Activated T-cell treated with anti-CD3 and anti-CD28 coated beads, Interleukin-2, amount 50 U/mL, for 72 hours (primary cell): Measurements from ENCODE around the gene GLI3. TPM values are rescaled to one million over a fixed set of nuclear protein-coding genes. Genes with fewer than 3 reads are reported as not detected.

Experiments used
- ATAC-seq, 2 donors: fragments of 150-1000 bp; cut with Tn5 transposase; replicated peaks in 1 of 2; 2 replicates each; pipeline ENCODE4 v1.10.0; 2021; ENCODE audit warnings: moderate library complexity in 2 of 2, mild to moderate bottlenecking in 1 of 2
- DNase-seq, 2 donors: peaks; one replicate each; pipeline ENCODE4 v3.0.0; 2021 to 2022; ENCODE audit warnings: mixed read lengths in 1 of 2
- H3K27ac Mint-ChIP-seq: one replicate; pipeline ENCODE4 v1.8.0; 2022; ENCODE audit warnings: mild to moderate bottlenecking, moderate library complexity, mixed read lengths
- H3K27me3 Mint-ChIP-seq: one replicate; pipeline ENCODE4 v1.8.0; 2022; ENCODE audit warnings: low read depth, mixed read lengths
- H3K36me3 Mint-ChIP-seq, 2 donors: one replicate each; pipeline ENCODE4 v1.8.0; 2022; ENCODE audit warnings: mixed read lengths in 2 of 2, mild to moderate bottlenecking in 1 of 2; ENCODE audit not compliant: insufficient read depth in 2 of 2
- H3K4me1 Mint-ChIP-seq: one replicate; pipeline ENCODE4 v1.8.0; 2022; ENCODE audit warnings: low read depth, mixed read lengths
- H3K4me3 Mint-ChIP-seq, 2 donors: one replicate each; pipeline ENCODE4 v1.8.0; 2022; ENCODE audit warnings: mild to moderate bottlenecking in 2 of 2, mixed read lengths in 2 of 2, moderate library complexity in 2 of 2
- H3K9me3 Mint-ChIP-seq, 2 donors: one replicate each; pipeline ENCODE4 v1.8.0; 2022; ENCODE audit warnings: mixed read lengths in 2 of 2
- total RNA-seq, 2 donors: library from RNA; stranded (reverse); gene quantifications; one replicate each; pipeline ENCODE4 v1.2.3, GENCODE V29; 2022

GLI3 gene
- total RNA-seq, 2 donors from 2014 or later, result 0.29 to 0.51 TPM

DNA sequence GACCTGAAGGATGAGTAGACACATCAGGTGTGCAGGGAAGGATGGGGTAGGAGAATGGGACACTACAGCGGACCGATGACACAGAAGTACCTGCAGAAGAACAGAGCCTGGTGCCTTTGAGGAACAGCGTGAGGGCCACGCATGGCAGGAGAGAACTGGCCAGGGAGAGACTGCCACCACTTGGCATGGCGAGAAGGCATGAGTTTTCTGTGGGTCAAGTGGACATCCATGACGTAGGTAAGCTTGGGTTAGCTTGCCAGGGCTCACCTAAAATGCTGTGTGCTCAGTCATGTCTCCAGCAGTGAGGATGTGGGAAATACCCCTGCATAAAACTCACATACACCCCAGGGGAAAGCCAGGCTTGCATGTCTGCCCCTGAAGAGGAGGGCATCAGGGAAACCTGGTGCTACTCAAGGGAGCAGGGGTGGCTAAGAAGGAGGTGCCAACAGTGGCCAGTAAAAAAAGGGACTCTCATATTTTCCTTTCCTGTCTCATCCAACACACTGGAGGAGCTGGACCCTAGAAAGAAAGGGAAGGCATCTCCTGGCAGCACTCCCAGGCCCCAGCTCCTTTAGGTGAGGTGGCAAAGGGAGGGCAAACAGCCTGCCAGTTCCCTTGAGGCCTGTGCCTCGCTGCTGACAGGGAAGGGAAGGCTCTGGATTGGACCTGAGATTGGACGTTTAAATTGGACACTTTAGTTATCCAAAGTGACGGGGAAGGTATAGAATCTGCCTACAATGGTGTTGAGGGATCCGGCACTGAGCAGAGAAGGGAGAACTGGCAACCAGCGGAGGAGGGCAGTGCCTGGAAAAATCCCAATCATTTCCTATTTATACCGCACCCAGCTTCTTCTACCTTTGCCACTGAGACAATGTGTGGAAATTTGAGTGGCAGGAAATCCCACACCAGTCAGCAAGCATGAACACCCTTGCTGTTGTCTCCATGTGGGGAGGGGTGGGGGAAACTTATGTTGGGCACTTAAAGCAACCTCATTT is 255.7 kb downstream of the GLI3 start:
- Mint-ChIP-seq H3K27me3 (peaks cover 23% of the 10 kb centered on the region), H3K27ac (no peak overlapping the region), H3K4me3 (no peak overlapping the region), H3K36me3 (no peaks in the 10 kb centered on the region), H3K9me3 (no peaks in the 10 kb centered on the region), H3K4me1 (no peaks in the 10 kb centered on the region)
- DNase-seq (no peak), ATAC-seq (no peak)

DNA sequence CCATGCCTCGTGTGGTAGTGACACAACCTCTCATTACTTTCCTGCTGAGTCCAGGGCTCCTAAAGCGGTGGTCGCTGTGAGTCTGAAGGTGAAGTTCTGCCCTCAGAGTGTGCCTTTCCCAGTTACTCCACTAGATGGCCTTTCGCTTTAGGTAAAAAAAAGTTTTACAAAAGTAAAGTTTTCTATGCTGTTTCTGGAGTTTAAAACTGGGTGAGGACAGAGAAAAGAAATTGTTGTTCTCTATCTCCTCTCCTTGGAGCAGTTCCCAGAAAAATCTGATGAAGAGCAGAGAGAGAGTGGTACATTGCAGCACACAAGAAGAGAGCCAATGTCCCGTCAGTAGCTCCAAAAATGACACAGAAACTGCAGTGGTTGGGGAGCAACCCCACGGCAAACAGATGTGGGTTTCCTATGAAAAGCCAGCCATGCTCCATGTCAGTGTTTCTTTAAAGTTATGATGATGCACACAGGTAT is 257.1 kb downstream of the GLI3 start:
- no peaks in the 10 kb centered on the region for H3K4me1 Mint-ChIP-seq
- peaks cover 19% of the 10 kb centered on the region for H3K27me3 Mint-ChIP-seq
- H3K4me3 Mint-ChIP-seq, result no peak overlapping the region
- H3K36me3 Mint-ChIP-seq, result no peaks in the 10 kb centered on the region
- no peak for ATAC-seq
- H3K9me3 Mint-ChIP-seq, result no peaks in the 10 kb centered on the region
- no peak overlapping the region for H3K27ac Mint-ChIP-seq
- peak; percentile 4 for DNase-seq

DNA sequence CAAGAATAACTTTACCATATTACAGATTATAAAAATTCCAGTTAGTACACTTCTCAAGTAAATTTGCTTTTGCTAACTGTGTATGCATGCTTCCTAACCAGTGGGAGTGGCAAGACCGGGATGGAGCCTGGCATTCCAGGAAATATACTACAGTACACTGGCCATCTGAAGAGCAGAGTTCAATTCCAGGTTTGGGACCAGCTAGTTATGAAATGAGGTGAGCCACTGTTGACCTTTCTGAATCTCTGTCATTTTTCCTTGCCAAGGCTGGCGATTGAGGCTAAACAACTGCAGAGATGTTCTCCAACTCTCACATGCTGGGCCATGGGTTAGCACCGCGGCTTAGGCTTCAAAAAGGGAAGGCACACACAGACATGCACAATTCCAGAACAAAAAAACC is 258.2 kb downstream of the GLI3 start:
- no peak for DNase-seq
- H3K4me1 Mint-ChIP-seq, result no peaks in the 10 kb centered on the region
- H3K27ac Mint-ChIP-seq, result no peak overlapping the region
- peaks cover 15% of the 10 kb centered on the region for H3K27me3 Mint-ChIP-seq
- H3K9me3 Mint-ChIP-seq, result no peaks in the 10 kb centered on the region
- no peaks in the 10 kb centered on the region for H3K36me3 Mint-ChIP-seq
- no peak overlapping the region for H3K4me3 Mint-ChIP-seq
- ATAC-seq, result no peak

DNA sequence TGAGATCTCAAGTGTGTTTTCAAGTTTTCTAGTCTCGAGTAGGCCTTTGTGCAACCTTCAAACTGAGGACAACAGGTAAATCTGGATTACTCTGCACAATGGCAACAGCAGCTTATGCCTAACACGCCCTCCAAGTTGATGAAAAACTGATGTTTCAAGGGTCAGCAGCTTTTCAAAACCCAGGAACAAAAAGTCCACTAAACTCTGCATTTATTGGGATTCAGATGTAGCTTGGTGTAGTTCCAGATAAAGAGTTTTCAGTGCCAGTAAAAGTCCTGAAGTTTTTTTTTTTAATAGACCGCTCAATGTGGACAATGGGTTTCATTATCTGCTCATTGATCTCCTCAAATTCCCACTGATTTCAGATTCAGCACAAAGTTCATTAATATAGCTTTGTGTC is 259.3 kb downstream of the GLI3 start:
- peaks cover 15% of the 10 kb centered on the region for H3K27me3 Mint-ChIP-seq
- ATAC-seq (no peak), DNase-seq (no peak)
- H3K4me1 Mint-ChIP-seq, result no peaks in the 10 kb centered on the region
- H3K36me3 Mint-ChIP-seq, result no peaks in the 10 kb centered on the region
- no peak overlapping the region for H3K27ac Mint-ChIP-seq
- no peak overlapping the region for H3K4me3 Mint-ChIP-seq
- no peaks in the 10 kb centered on the region for H3K9me3 Mint-ChIP-seq

DNA sequence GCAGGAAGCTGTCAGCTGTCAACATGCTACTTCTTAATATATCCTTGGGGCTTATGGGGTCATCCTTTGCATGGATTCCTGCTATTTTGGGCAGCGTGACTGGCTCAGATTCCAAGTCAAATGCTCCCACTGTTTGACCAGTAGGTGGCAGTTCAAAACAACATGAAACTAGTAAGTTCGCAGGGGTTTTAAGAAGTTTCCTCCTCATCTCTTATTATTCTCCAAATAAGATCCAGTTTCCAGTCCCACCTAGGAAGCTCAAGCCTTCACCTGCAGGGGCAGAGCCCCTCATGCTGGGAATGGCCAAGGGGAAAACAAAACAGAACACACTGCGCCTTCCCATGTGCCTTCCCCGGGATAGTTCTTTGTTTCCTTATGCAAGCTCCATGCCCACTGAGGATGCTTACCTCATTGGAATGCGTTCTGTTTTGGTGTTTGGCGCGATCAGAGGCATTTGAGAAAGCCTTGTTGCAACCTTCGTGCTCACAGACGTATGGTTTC is 259.8 kb downstream of the GLI3 start:
- H3K36me3 Mint-ChIP-seq, result no peaks in the 10 kb centered on the region
- ATAC-seq, result no peak
- no peaks in the 10 kb centered on the region for H3K4me1 Mint-ChIP-seq
- no peak overlapping the region for H3K4me3 Mint-ChIP-seq
- H3K9me3 Mint-ChIP-seq, result no peaks in the 10 kb centered on the region
- peaks cover 15% of the 10 kb centered on the region for H3K27me3 Mint-ChIP-seq
- no peak overlapping the region for H3K27ac Mint-ChIP-seq
- no peak for DNase-seq

DNA sequence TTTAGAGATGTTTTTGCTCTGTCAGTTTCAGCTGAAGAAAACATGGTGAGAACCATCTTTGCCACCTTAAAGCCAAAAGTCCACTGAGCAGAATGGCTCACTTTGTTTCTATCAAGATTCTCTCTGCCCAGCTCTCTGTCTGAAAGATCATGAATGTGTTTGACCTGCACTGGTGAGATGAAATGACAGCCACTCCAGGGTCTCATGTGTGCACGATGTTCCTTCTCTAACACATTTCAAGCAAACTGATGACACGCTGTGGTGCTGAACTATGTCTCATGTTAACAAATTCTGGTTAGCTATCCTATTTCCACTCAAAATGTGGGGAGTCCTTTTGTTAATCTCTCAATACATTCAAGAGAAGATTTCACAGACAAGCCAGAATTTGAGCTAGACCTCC is 260.6 kb downstream of the GLI3 start:
- no peak for ATAC-seq
- Mint-ChIP-seq H3K27me3 (peaks cover 15% of the 10 kb centered on the region), H3K4me3 (no peak overlapping the region)

DNA sequence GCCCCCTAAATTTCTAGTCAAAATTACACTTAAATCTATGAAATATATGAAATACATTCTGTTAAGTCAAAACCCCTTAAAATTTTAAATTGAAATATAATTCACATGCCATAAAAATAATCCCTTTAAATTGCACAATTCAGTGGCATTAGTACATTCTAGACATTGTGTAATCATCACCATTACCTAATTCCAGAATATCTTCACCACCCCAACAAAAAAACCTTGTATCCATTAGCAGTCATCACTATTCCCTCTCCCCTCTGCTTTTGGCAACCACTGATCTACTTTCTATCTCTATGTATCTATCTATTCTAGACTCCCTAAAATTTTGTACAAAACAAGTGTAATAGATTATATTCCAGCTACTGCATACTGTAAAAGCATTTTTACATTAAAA is 261.2 kb downstream of the GLI3 start:
- no peaks in the 10 kb centered on the region for H3K4me1 Mint-ChIP-seq
- H3K27me3 Mint-ChIP-seq, result peaks cover 15% of the 10 kb centered on the region
- DNase-seq, result no peak
- no peak overlapping the region for H3K27ac Mint-ChIP-seq
- H3K4me3 Mint-ChIP-seq, result no peak overlapping the region
- no peaks in the 10 kb centered on the region for H3K9me3 Mint-ChIP-seq
- ATAC-seq, result no peak
- no peaks in the 10 kb centered on the region for H3K36me3 Mint-ChIP-seq

More for the DNA sequence above, 260.6 kb downstream of the GLI3 start:
- Mint-ChIP-seq H3K4me1 (no peaks in the 10 kb centered on the region), H3K27ac (no peak overlapping the region), H3K9me3 (no peaks in the 10 kb centered on the region), H3K36me3 (no peaks in the 10 kb centered on the region)
- DNase-seq, result no peak

DNA sequence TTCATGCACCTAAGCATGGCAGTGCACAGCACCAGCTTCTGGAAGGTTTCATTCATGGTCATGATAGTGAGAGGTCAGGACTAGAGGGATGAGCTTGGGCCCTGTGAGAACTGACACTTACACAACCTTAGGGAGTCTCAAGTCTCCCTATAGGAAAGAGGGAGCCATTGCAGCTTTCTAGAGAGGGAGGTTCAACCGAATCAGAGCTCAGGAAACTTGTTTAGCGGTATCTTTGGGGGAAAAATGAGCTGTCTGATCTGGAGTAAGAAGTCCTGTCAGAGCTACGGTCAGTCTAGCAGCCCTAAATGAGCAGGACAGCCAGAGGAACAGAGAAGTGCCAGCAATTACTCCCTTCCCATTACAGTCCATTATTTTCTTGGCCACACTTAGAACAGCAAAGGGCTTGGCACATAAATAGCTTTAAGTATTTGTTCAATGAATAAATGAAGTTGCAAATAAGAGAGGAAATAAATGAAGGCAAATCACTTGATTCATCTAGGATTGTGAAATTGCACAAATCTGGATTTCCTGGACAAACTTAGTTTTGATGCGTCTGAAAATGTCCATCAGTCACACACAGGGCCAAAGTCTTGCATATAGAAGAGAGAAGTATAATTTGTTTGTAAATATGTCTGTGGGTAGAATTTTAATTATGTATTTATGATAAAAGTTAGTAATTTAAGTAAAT is 262.0 kb downstream of the GLI3 start:
- no peaks in the 10 kb centered on the region for H3K9me3 Mint-ChIP-seq
- peaks cover 10% of the 10 kb centered on the region for H3K27me3 Mint-ChIP-seq
- H3K36me3 Mint-ChIP-seq, result no peaks in the 10 kb centered on the region
- no peak overlapping the region for H3K27ac Mint-ChIP-seq
- DNase-seq (no peak), ATAC-seq (no peak)
- no peak overlapping the region for H3K4me3 Mint-ChIP-seq
- H3K4me1 Mint-ChIP-seq, result no peaks in the 10 kb centered on the region

DNA sequence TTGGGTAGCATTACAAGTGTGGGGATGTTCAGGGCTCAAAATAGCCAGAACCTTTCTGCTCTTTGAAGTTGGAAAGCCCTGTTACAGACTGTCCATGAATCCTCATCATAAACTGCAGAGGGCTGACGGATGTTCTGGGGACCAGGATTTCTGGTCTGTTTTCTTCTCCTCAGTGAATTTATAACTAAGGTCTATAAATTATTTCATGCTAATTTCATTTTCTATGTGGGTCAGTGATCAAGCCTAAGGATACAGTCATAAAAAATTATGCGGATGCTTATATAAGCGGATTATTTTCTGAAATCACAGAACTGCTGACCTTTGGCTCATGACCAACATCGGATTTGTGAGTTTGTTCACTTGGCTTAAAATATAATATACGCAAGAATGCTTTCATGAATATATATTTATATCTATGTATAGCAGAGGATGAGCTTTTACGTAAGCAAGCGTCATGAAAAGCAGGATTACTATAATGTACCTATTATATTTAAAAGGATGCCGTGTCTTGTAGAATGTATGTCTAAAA is 263.7 kb downstream of the GLI3 start:
- Mint-ChIP-seq H3K4me1 (no peaks in the 10 kb centered on the region), H3K4me3 (no peak overlapping the region), H3K9me3 (no peaks in the 10 kb centered on the region), H3K27ac (no peak overlapping the region), H3K36me3 (no peaks in the 10 kb centered on the region), H3K27me3 (peaks cover 2% of the 10 kb centered on the region)
- no peak for ATAC-seq
- DNase-seq, result no peak

DNA sequence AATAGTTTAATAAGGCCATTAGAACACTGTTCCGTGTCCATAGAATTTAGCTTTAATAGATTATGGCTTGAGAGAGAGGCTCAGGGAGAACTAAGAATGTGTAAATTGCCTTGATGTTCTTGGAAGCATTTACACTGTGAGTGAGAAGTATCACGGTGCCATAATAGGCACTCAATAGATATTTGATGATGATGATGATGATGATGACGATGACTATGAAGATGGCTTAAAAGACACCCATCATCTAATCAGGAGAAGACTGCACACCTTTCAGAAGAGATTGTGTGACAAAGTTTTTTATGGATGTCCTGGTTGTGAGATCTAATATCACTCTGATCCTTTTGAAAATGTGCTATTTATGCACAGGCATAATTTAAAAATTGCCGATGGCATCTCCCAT is 264.2 kb downstream of the GLI3 start:
- no peaks in the 10 kb centered on the region for H3K4me1 Mint-ChIP-seq
- no peaks in the 10 kb centered on the region for H3K27me3 Mint-ChIP-seq
- H3K9me3 Mint-ChIP-seq, result no peaks in the 10 kb centered on the region
- DNase-seq, result no peak
- no peaks in the 10 kb centered on the region for H3K36me3 Mint-ChIP-seq
- no peak overlapping the region for H3K27ac Mint-ChIP-seq
- H3K4me3 Mint-ChIP-seq, result no peak overlapping the region
- no peak for ATAC-seq

DNA sequence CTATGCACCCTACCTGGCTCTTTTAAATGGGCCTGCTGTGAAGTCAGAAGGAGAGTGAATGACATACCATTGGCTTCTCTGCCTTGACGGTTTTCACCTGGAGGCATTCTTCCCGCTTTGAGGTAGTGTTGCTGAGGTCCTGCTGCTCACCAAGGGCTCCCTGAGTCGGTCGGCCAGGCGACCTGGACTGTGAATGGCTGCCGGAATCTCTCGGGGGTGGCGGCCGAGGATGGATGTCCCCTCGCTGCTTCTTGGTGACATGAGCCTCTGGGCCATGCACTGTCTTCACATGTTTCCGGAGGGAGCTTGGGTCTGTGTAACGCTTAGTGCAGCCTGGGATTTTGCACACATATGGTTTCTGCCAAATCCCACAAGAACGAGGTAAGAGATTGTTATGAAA is 264.7 kb downstream of the GLI3 start:
- H3K9me3 Mint-ChIP-seq, result no peaks in the 10 kb centered on the region
- H3K27me3 Mint-ChIP-seq, result no peaks in the 10 kb centered on the region
- no peaks in the 10 kb centered on the region for H3K36me3 Mint-ChIP-seq
- no peak overlapping the region for H3K4me3 Mint-ChIP-seq
- ATAC-seq (no peak), DNase-seq (no peak)
- no peaks in the 10 kb centered on the region for H3K4me1 Mint-ChIP-seq
- H3K27ac Mint-ChIP-seq, result no peak overlapping the region

DNA sequence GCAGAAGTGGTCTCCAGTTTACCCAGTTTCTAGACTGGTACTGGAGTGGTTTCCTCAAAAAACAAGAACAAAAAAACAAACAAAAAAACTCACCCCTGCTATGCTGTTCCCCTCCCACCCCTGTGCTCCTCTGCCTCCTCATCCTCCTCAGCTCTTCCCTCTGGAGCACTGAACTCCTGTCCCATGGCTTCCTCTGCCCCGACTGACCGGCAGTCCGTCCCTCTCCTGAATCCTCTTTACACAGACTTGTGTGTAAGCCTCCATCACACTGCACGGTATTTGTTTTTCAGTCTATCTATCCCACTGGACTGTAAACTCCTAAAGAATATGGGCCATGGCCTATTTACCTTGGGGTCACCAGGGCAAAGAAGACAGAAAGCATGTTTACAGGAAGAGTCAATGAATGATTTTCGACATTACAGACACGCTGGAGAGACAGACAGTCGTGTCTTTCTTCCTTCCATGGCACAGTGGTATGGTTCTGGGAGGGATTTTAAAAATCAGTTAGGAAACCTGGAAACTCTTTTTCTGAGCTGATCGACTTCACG is 265.3 kb downstream of the GLI3 start:
- no peaks in the 10 kb centered on the region for H3K9me3 Mint-ChIP-seq
- H3K4me1 Mint-ChIP-seq, result no peaks in the 10 kb centered on the region
- ATAC-seq, result no peak
- H3K27ac Mint-ChIP-seq, result no peak overlapping the region
- H3K27me3 Mint-ChIP-seq, result no peaks in the 10 kb centered on the region
- DNase-seq, result no peak
- no peaks in the 10 kb centered on the region for H3K36me3 Mint-ChIP-seq
- no peak overlapping the region for H3K4me3 Mint-ChIP-seq

DNA sequence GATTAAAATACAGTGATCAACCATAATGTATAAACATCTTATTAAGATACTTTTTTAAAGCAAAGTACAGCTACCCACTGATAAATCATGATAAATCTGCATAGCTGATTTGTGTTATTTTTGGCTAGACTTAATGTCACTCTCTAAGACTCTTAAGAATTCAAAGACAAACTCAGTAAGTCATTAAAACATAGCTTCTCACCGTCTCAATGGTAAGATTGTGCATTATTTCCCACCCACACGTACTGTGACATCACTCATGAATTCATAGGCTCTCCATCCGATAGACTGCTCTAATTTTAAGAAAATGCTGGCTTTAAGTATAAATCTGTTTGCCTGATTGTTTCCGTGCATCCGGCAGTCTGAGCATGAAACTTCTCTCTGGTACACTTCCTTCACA is 266.1 kb downstream of the GLI3 start:
- no peak for DNase-seq
- Mint-ChIP-seq H3K27ac (no peak overlapping the region), H3K4me1 (no peaks in the 10 kb centered on the region), H3K9me3 (no peaks in the 10 kb centered on the region), H3K36me3 (no peaks in the 10 kb centered on the region), H3K4me3 (no peak overlapping the region), H3K27me3 (no peaks in the 10 kb centered on the region)
- ATAC-seq, result no peak
